T1000 (cell line): ENCODE results near the gene HOXC10.
A peak's percentile ranks its signal among the peaks of the same experiment; 100 is the strongest.

Experiments
- DNase-seq: peaks from one replicate; lab custom pipeline; 2025; ENCODE audit warnings: mixed read lengths; lab: John Stamatoyannopoulos, UW

The HOXC10 gene

GRCh38 chr12:53984901-53985691 is at the start of gene HOXC10:
TSS of gene HOXC10 (plus strand) at chr12:53985146. CDS start at chr12:53985260, 114 bp downstream.
- peak; percentile 94 for DNase-seq

DNA sequence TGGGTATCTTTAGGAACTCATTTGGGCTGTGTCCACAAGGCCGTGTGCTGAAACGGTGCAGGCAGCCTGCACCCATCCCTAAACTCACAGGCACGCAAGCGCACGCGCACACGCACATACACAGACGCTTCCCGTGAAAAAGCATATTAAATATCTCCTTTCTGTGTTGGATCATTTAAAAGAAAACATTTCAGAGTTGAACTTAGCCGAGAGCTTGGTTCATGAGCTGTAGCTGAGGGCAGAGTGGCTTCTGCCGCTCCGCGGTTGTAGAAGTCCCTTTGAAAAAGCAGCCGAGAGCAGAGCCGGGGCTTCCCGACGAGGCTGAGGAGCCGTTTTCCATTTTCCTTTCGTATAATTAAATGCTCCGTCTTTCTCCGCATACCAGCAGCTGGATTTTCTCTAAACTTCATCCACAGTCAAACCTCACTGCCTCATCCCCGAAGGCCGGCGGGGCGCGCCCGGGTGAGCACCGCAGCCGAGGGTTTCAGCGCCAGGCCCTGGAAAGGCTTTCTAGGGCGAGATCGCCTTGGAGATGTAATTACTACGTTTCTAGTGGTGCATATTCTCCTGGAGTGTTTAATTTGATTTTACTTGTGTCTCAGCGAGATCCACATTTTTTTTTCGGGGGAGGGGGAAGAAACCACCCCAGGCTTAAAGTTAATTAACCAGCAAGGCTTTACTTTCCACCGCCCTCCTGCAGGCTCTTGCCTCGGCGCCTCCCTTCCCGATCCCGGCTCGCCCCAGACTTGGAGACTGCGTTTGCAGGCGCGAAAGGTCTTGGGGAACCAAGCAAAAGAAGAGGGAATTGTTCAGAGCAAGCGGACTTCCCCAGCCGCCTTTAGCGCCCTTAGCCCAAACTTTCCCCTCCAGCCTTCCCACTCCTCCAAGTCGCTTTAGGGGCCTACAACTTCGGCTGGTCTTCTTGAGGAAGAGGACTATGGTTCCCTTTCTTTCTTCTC is 49.3 kb upstream of the HOXC10 start:
- DNase-seq, result no peak

DNA sequence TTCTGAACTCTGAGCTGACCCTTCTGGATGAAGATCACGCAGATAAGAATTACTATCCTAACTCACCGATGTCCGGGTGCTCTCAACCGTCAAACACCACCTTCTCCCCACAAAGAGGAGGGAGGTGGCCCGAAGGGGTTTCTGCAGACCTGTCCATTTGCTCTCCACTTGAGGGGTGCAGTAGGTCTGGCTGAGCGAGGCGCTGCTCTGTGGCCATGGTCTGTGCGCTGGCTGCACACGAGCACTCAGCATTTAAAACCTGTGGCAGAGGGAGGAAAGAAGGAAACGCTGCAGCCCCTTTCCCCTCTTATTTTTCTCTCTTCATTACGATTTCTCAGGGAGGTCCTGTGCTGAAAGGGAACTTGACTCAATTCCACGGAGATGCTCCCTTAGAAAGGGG is 47.8 kb upstream of the HOXC10 start:
- no peak for DNase-seq

GRCh38 chr12:53937596-53938325 is 47.2 kb upstream of the HOXC10 start:
- DNase-seq, result no peak

DNA sequence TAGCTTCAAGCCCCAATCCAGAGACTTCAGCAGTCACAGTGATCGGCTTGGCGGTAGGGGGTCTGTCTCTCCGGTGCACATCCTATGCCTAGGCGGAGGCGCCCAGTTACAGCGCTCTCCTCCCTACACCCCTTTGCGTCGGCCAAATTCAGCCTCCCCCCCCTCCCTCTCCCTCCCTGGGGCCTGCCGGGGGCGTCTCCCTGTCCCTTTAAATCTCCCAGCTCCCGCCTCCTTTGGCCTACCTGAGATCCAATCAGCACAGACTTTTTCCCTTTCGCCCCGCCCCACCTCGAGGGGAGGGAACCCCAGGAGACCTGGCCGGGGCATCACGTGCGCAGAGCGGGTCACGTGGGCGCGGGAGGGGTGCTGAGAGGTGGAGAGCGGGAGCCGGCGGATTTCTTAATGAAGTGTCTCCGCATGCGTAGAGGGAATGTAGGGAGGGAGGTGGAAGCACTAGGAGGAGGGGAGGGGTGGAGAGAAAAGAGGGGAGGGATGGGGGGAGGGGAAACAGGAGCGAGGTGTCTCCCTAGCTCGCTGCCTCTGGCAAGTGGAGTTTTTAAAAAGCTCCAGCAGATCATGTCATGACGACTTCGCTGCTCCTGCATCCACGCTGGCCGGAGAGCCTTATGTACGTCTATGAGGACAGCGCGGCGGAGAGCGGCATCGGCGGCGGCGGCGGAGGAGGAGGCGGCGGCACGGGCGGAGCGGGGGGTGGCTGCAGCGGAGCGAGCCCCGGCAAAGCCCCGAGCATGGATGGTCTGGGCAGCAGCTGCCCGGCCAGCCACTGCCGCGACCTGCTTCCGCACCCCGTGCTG is 46.4 kb upstream of the HOXC10 start, which contains the start of gene HOXC13:
Gene HOXC13, plus strand, starts transcription at position 506 of the 815 bp plus-strand sequence. Its CDS starts 76 bp downstream, at position 582.
- peak; percentile 99 for DNase-seq

- DNase-seq, result no peak
Observed at GRCh38 chr12:53939141-53940108, 45.5 kb upstream of the HOXC10 start.

DNA sequence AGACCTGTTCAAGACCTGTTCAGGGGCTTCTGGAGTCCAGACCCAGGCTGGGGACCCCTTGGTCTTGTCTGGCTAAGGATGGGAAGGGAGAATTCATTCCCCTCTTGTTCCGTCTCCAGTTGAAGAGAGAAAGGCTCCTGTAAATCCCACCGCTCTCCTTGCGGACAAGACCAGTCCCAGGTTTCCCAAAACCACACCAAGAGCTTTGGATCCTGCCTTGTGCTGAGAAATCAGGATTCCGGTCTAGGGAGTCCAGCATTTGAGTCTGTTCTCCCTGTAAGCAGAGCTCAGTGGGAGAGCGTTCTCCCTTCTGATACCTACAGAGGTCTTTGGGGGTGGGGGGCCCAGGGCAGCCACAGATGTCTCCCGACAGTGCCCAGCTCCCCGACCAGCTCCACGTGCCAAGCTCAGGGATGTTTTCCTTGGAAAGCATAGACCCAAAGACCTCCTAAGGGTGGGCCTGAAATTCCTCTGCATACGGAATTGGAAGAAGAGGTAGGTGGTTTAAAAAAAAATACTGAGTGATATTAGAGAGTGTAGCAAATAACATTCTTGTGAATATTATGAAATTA is 44.4 kb upstream of the HOXC10 start:
- DNase-seq, result no peak

GRCh38 chr12:53941187-53941586 is 43.8 kb upstream of the HOXC10 start:
- DNase-seq, result no peak

GRCh38 chr12:53941750-53942149 is 43.2 kb upstream of the HOXC10 start:
- no peak for DNase-seq

- DNase-seq, result no peak
Observed at GRCh38 chr12:53942467-53942997, 42.4 kb upstream of the HOXC10 start.

DNA sequence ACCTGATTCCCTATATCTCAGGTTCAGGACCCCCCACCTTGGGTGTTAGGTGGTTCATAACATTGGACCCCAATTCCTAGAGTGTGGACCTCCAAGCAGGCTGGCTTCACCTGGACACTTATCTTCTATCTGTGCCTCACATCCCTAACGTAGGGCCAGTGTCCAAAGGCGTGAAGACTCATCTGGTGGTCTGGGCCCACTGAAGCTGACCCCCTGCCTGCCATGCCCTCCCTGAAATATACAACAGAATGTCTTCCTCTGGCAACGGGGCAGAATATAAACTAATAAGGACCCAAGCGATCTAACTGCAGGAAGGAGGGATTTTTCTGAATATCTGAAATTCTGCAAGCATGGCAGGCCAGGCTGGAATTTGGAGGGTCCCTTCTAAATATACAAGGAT is 40.7 kb upstream of the HOXC10 start:
- DNase-seq, result no peak

DNA sequence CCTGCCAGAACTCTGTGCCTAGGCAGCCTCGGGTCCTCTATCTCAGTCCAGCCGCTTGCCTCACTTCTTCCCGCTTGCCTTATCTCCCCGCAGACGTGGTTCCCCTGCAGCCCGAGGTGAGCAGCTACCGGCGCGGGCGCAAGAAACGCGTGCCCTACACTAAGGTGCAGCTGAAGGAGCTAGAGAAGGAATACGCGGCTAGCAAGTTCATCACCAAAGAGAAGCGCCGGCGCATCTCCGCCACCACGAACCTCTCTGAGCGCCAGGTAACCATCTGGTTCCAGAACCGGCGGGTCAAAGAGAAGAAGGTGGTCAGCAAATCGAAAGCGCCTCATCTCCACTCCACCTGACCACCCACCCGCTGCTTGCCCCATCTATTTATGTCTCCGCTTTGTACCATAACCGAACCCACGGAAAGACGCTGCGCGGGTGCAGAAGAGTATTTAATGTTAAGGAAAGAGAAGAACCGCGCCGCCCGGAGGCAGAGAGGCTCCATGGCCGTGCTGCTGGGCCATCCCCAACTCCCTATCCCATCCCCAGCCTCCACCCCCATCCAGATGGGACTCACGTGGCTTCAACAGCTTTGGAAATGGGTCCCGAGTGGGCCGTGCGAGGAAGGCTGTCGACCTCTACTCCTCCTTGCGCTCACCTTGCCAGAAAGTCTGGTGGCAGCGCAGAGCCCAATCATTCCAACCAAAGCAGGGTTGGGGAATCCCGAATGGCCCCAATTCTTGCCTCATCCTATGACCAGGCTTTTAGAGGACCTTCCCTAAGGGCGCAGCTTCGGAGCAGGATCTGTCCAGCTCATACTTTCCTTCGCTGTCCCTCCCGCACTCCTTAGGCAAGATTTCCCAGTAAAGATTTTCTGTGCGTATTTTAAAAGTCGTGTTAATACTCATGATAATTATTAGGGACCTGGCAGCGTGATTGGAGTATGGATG is 39.8 kb upstream of the HOXC10 start:
- no peak for DNase-seq

DNA sequence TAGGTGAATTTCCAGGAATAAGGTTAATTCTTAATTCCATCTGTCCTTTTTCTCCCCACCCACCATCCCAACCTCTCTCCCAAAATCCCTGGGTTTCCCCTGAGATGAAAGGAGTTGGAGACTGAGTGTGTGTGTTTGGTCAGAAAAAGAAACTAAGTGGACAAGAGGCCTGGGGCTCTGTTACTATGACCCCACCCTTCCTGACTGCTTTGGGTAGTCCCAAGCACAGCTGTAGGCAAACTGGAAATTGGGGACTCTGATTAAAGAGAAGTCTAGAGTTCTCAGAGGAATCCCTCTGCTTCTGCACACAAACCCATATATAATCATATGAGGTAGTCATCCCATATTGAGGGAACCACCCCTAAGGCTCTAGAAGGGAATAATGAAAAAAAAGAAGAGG is 37.2 kb upstream of the HOXC10 start:
- DNase-seq, result no peak

DNA sequence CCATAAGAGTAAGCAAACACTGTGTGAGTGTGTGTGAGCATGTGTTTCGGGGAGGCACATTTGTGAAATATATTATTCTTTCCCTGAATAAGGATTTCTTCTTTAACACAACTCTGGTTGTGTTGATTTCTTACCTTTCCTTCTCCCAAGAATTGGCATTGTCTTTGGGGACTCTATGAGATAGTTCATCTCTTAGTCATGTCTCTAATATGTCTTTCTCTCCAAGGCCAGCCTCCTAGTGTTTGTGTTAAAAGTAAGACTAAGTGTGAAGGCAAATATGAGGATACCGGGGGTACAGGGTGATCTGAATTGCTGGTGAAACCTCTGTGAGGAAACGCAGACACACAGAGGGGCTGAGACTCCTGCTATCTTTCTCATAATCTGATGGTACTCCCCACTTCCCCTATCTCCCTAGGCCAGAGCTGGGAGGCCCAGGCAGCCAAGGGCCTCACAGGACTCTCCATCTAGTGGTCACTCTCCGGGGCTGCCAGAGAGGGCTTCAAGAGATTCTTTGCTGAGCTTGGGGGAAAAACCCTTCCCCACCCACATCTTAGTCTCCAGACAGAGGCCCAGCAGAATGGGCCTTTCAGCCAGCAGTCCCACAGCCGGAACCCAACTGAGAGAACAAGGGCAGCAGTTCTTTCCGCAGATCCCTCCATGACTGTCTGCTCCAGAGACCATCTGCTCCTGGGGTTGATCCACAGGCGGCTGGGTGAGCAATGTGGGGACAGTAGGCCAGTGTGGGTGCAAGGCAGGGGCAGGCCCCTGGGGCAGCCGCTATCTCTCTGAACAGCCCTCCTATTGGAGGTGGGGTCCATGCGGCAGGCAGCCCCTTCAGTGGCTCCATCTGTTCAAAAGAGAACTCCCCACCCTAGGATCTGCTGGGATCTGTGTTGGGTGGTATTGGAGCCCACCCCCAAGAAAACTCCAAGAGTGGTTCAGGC is 36.0 kb upstream of the HOXC10 start:
- DNase-seq, result no peak

DNA sequence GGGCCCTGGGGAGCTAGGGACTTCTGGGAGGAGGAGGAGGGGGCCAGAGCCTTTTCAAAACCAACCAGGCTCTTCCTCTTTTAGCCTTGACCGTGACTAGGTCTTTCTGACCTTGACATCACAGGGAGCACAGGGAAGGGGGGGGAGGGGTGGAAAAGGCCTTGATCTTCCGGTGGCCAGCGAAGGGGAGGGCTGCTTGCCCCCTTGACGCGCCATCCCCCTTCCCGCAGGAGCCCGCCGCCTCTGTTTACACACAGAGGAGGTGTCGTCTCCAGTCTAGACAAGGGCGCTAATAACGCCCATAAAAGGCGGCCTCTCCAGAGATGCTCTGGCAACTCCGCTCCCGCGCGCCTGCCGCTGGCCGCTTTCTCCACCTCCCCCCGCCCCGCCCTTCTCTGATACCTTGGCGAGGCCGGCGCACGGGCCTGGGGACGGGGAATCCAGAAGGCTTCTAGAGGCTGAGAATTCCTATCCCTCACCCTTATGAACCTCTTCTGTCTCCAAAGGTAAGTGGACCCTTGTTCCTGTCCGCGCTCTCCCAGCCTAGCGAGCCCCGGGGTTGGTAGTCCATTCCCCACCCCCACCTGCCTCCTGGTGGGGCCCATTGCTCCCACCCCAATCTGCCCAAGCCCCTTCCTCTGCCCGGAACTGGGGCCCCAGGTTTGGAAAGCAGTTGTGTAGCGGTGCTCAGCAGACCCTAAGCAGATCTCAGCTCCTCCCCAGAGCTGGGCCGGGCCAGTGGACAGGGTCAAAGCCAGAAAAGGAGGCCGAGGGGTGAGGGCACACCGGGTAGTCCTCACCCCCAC is 35.1 kb upstream of the HOXC10 start:
- DNase-seq, result no peak

DNA sequence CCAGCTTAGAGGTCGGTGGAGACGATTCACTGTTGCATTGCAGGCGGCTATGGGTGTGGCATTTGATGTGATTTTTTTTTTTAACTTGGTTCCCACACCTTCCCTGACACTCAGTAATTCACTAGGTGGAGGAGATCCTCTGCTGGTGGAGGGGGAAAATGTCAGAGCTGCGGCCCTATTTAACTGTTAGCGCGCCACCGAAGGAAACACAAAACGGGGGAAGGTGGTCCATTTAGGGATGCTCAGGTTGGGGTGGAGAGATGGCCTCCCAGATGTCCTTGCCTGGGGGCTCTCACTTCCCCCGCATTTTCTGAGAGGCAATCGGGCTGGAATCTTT is 34.5 kb upstream of the HOXC10 start:
- no peak for DNase-seq
